Muscle of back (tissue), 13 donors: ENCODE results near the gene RBBP7. TPM values are rescaled to one million over a fixed set of nuclear protein-coding genes. Genes with fewer than 3 reads are reported as not detected.

Experiments used
- DNase-seq, 3 donors: peaks; one replicate each; pipeline versions ENCODE4 v3.0.0 to v3.0.0-alpha.2; 2013
- long read RNA-seq, 9 donors: transcript quantifications; one replicate each; lab custom pipeline, GENCODE V29; 2026
- polyA plus RNA-seq, 10 donors: library from polyadenylated mRNA; unstranded; fragments of 120-200 nt; gene quantifications; one replicate each; pipeline ENCODE4 v1.2.1, GENCODE V29; 2013; ENCODE audit not compliant: insufficient read length in 10 of 10

The RBBP7 gene
- 100 to 1,000 TPM; 134 to 205 (median 161) TPM for polyA plus RNA-seq
- long read RNA-seq, donor 1, transcript RBBP7-203 (12 exons, 2,333 nt) = major isoform, 15 of 38 reads
- long read RNA-seq, donor 1, partial matches to known transcripts = 23 of 38 reads
- long read RNA-seq, donor 1, other reads (novel, unspliced or antisense) = 0 of 38 reads
- long read RNA-seq, donor 2, transcript RBBP7-203 (12 exons, 2,333 nt) = major isoform, 27 of 47 reads
- long read RNA-seq, donor 2, partial matches to known transcripts = 14 of 47 reads
- long read RNA-seq, donor 2, other reads (novel, unspliced or antisense) = 0 of 47 reads
- long read RNA-seq, donor 3 = 0 reads
- long read RNA-seq, donor 4, transcript RBBP7-203 (12 exons, 2,333 nt) = major isoform, 34 of 87 reads
- long read RNA-seq, donor 4, partial matches to known transcripts = 49 of 87 reads
- long read RNA-seq, donor 4, other reads (novel, unspliced or antisense) = 0 of 87 reads
- long read RNA-seq, donor 5, transcript RBBP7-203 (12 exons, 2,333 nt) = major isoform, 25 of 57 reads
- long read RNA-seq, donor 5, partial matches to known transcripts = 30 of 57 reads
- long read RNA-seq, donor 5, other reads (novel, unspliced or antisense) = 0 of 57 reads
- long read RNA-seq, donor 6, transcript RBBP7-203 (12 exons, 2,333 nt) = major isoform, 34 of 80 reads
- long read RNA-seq, donor 6, partial matches to known transcripts = 43 of 80 reads
- long read RNA-seq, donor 6, other reads (novel, unspliced or antisense) = 0 of 80 reads
- long read RNA-seq, donor 7, transcript RBBP7-203 (12 exons, 2,333 nt) = major isoform, 24 of 43 reads
- long read RNA-seq, donor 7, partial matches to known transcripts = 17 of 43 reads
- long read RNA-seq, donor 7, other reads (novel, unspliced or antisense) = 0 of 43 reads
- long read RNA-seq, donor 8, transcript RBBP7-203 (12 exons, 2,333 nt) = major isoform, 16 of 42 reads
- long read RNA-seq, donor 8, partial matches to known transcripts = 22 of 42 reads
- long read RNA-seq, donor 8, other reads (novel, unspliced or antisense) = 0 of 42 reads
- long read RNA-seq, donor 9, partial matches to known transcripts = 0 of 4 reads
- long read RNA-seq, donor 9, other reads (novel, unspliced or antisense) = 0 of 4 reads

DNA sequence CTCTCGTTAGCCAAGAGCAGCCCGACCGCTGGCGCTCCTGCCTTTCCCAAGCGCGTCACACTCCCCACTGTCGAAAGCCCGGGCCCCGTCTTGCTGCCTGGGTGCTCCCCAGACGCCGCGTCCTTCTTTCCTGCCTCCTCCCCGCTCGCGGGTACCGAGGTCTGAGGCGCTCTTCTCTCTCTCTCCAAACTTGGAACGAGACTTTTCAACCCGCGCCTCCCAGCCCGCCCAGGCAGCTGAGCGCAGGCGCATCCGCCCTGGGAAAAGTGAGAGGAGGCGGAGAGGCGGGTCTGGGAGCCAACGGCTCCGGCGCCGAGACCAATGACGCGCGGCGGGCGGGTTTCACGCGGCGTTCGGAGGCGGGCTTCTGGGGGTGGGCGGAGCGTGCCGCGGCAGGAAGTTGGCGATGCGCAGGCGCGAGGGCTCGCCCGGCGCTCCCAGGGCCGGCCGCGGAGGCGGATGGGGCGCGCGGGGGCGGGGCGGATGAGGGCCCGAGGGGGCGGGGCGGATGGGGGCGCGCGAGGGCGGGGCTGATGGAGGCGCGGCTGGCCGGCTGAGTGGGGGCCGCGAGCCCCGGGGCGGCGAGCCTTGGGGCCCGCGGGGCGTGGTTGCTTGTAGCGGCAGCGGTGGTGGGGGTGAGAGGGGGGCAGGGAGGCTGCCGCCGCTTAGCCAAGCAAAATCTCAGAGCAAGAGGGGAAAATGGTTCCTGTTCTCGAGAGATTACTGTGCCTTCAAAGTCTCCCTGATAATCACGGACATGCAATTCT is at the start of gene RBBP7:
RBBP7 (minus strand) TSS at position 268 of the 767 bp plus-strand sequence. CDS start 309 bp downstream, outside the sequence.
- peak; percentile 90 to 96 (median 95) for DNase-seq

- no peak for DNase-seq
Measured at GRCh38 chrX:16918979-16919378, 48.8 kb upstream of the RBBP7 start.

- no peak for DNase-seq
Measured at GRCh38 chrX:16917120-16917519, 47.0 kb upstream of the RBBP7 start.

GRCh38 chrX:16916561-16916960 is 46.4 kb upstream of the RBBP7 start:
- no peak for DNase-seq

DNA sequence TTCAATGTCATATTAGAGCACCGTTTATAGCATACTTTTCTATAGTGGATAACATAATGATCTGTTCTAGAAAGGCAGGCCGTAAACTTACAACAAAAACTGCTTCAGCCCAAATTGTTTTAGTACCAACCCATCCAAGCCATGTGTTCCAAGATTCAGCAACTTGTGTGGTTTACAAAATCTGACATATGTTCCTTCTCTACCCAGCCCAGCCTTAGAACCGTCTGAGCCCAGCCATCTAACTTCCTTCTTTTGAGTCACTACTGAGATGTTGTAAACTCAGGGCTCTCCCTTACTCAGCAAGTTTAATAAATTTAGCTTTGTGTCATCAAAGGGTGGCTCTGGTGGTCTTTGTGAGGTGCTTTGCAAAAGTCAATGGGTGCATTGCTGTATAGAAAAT is 43.9 kb upstream of the RBBP7 start:
- no peak for DNase-seq

DNA sequence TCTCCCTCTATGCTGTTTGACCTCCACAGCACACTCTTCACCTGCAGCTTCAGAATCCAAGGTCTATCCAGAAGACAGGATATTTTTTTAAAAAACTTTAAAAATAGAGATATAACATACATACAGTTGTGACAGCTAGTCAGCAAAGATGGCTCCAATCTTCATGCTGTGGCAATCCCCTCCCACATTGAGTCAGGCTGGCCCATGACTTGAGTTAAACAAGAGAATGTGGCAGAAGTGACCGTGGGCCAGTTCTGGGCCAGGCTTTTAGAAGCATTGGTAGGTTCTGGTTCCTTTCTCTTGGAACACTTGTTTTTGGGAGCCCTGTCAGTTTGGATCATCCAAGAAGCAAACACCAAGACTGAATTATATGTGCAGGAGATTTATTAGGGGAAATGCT is 40.2 kb upstream of the RBBP7 start:
- DNase-seq = no peak

- DNase-seq = no peak
Measured at GRCh38 chrX:16903274-16904022, 33.3 kb upstream of the RBBP7 start.

- DNase-seq = no peak
Measured at GRCh38 chrX:16897445-16897844, 27.3 kb upstream of the RBBP7 start.

DNA sequence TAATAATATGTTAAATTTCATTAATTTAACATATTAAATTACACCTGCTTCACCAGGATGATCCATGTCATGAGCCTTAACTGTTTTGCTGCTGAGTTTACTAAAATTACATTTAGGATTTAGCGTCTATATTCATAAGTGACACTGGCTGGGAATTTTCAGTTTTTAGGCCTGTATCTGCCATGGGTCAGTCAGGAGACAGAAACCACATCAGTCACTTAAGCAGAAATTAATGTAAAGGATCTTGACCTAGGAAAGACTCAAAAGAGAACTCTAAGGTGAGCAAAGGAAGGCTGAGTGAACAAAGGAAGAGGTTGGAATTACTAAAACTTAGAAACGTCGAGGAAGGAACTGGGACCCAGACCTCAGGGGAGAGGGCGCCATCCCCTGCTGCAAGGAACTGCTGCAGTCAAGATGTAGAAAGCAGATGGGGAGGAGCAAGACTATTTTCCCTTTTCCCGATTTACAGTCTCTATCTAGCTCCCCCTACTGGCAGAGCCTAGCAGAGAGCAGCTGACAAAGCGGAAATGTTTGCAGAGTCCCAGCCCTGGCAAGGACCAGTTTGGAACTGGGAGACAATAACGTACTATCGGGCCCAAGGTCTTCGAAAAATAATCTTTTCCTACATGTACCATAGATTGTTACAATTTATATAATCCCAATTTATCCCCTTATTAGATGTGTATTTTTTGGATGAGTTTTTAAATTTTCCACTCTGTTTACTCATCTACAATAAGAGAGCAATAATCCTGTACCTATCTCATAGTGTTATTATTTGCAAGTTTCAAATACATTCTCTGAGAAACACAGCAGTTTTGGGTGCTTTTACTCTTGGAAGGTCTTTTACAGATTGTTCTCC is 22.6 kb upstream of the RBBP7 start:
- DNase-seq = peak; percentile 61 to 80 (median 75)

DNA sequence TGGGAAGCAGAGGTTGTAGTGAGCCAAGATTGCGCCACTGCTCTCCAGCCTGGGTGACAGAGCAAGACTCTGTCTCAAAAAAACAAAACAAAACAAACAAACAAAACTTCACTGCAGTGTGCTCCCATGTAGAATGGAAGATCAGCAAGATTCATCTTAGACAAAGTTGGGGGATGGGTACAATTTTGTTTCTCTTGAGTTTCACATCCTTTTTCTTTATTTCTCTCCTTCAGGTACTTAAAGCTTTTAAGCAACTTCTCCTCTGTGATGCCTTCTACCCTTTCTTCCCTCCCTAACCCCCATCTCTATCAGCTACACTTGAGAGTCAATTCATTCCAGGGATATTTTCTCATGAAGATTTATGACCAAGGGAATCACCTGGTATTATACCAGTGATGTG is 15.5 kb upstream of the RBBP7 start:
- no peak for DNase-seq

- no peak for DNase-seq
Measured at GRCh38 chrX:16883487-16883804, 13.3 kb upstream of the RBBP7 start.

DNA sequence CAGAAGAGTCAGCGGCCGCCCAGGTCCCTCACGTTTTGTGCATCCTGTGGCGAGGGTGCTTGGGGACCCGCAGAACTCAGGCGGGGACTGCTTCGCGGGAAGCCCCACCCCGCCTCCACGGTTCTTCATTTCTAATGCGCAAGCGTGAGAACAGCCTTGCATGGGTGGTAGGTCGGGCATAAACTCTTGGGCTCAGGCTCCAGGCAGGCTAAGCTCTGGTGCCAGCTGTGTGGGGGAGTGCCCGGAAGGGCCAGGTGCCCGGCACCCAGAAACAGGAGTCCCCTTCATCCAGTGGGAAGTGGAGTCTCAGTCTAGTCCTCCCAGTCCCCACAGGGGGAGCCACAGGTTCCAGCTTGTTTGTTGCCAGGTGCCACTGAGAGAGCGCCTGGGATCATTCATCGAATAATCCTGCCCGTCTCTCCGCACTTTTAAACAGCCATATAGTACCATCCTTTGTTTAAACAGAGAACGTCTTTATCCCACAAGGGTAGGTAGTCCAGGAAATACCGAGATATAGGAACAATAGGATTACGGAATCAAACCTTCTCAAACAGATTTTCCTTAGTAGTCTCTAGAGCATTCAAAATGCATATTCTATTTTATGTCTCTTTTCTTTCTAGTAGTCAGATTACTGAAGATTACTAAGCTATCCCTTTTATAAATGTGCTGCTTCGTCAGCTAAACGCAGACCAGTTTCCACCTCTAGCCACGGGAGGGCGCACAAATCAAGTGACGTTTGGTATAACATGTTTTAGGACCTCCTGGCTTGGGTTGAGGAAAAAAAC is 12.7 kb upstream of the RBBP7 start:
- DNase-seq = peak; percentile 60 to 86 (median 78)

- DNase-seq = peak; percentile 19 to 66 (median 27)
Measured at GRCh38 chrX:16882169-16882568, 12.0 kb upstream of the RBBP7 start.

GRCh38 chrX:16876696-16877095 is 6.5 kb upstream of the RBBP7 start:
- DNase-seq = no peak

DNA sequence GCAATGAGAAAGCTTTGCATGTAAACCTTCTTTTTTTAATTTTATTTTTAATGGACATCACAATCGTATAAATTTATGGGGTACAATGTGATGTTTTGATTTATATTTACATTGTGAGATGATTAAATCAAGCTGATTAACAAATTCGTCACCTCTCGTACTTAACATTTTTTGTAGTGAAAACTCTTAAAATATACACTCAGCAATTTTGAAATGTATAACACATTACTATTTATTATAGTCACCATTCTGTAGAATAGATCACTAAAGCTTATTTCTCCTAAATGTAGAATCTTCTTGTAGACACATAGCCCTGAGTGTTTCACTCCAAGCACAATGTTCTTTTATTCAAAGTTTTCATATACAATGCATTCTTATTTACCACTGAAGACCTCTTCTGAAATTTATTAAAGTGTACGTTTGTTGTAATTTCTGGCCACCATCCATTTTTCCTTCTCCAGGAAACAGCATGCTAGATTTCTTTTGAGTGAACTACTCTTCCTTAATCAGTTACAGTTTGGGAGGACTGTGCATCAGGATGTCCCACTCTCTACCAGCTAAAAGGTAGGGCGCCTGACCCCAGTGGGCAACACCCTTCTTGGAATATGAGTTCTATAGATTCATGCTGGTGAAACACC is 4.4 kb upstream of the RBBP7 start:
- DNase-seq = no peak

- DNase-seq = no peak
Measured at GRCh38 chrX:16873106-16873505, 2.9 kb upstream of the RBBP7 start.

- peak in 2 of 3 donors; percentile 34 to 59 for DNase-seq
Measured at GRCh38 chrX:16870862-16871815, 977 bp upstream of the RBBP7 start.
